ENCODE data around the gene THBD. TPM values are rescaled to one million over a fixed set of nuclear protein-coding genes. Genes with fewer than 3 reads are reported as not detected.

Gene THBD
- total RNA-seq, 1 experiment from 2014 or later: 0.28 TPM

GRCh38 chr20:23046431-23046830 is 3.0 kb downstream of the THBD start:
- H3K27ac Mint-ChIP-seq: no peak overlapping the region
- Histone ChIP-seq H3K79me2 (ENCODE audit: insufficient read depth, low read length) (no peaks in the 10 kb centered on the region), H2AK5ac (ENCODE audit: insufficient read length, low read length) (no peak overlapping the region), H2BK20ac (ENCODE audit: low read depth, low read length, poor library complexity, severe bottlenecking) (no peak overlapping the region), H2BK5ac (ENCODE audit: insufficient read length, low read length) (no peak overlapping the region), H3K23me2 (ENCODE audit: insufficient read length, low read depth, low read length, poor library complexity, severe bottlenecking) (peaks cover 22% of the 10 kb centered on the region), H3K14ac (ENCODE audit: insufficient read depth, low read length) (no peak overlapping the region), H3K18ac (ENCODE audit: insufficient read length, low read depth, low read length) (no peak overlapping the region), H2BK15ac (ENCODE audit: low read depth, low read length) (no peak overlapping the region), H3K27me3 (ENCODE audit: insufficient read depth, low read length) (peaks cover 26% of the 10 kb centered on the region; the same call in 1 of the 2 replicates), H3K27ac (ENCODE audit: insufficient read length, low read depth, low read length) (no peak overlapping the region), H3K56ac (ENCODE audit: insufficient read length, low read depth, low read length) (no peak overlapping the region), H4K8ac (replicated peaks; ENCODE audit: insufficient read length, low read depth, low read length) (no peak overlapping the region), H3K9ac (ENCODE audit: extremely low read depth, insufficient read length, low read length) (no peak overlapping the region), H3T11ph (ENCODE audit: low read length) (no peak overlapping the region), H3K4me2 (ENCODE audit: insufficient read depth, insufficient read length, low read length) (no peak overlapping the region), H3K79me1 (ENCODE audit: insufficient read depth, low read depth, low read length, poor library complexity, severe bottlenecking) (no peaks in the 10 kb centered on the region), H3K4ac (ENCODE audit: low read depth, low read length) (no peak overlapping the region), H4K91ac (ENCODE audit: insufficient read length, low read depth, low read length) (no peak overlapping the region), H4K20me1 (ENCODE audit: control insufficient read depth, insufficient read depth, insufficient read length) (no peaks in the 10 kb centered on the region), H3K9me3 (ENCODE audit: control insufficient read depth, low read depth, low read length) (no peaks in the 10 kb centered on the region), H2BK120ac (ENCODE audit: low read depth, low read length, poor library complexity, severe bottlenecking) (no peak overlapping the region), H2AFZ (ENCODE audit: low read length) (no peak overlapping the region), H3K23ac (ENCODE audit: insufficient read length, low read depth, low read length) (no peak overlapping the region), H2BK12ac (ENCODE audit: insufficient read length, low read depth, low read length) (no peak overlapping the region), H4K5ac (ENCODE audit: insufficient read length, low read depth, low read length) (no peak overlapping the region), H3K4me1 (ENCODE audit: insufficient read depth, low read length) (peaks cover 8% of the 10 kb centered on the region; the same call in 1 of the 2 replicates)
- H3K36me3 Mint-ChIP-seq (ENCODE audit: insufficient read depth in 1 of 3, low read depth in 3 of 3): peaks cover 0 to 3% (median 1%) of the 10 kb centered on the region in 3 experiments; a peak in 2 of 7 replicates
- H3K27me3 Mint-ChIP-seq (ENCODE audit: low read depth): peaks cover 96% of the 10 kb centered on the region
- peaks cover 2 to 4% of the 10 kb centered on the region in 2 experiments; a peak in 2 of 5 replicates for H3K9me3 Mint-ChIP-seq
- no peak overlapping the region for H3K4me3 Mint-ChIP-seq
- peaks cover 38 to 51% of the 10 kb centered on the region in 2 experiments for H3K4me1 Mint-ChIP-seq
- no peak for DNase-seq
- no peak for TF ChIP-seq CTCF (conservative IDR thresholded peaks at IDR 0.05)
